ENCODE results near the gene TJP1. TPM values are rescaled to one million over a fixed set of nuclear protein-coding genes. Genes with fewer than 3 reads are reported as not detected.
"Not testable (repeated sequence)": the region's sequence is repeated elsewhere in the genome, so short reads cannot be mapped to it uniquely, and the experiment has no call there.

The TJP1 gene
- total RNA-seq, 1 experiment from 2014 or later, result 19.5 TPM

GRCh38 chr15:29669823-29670222 lies 152.4 kb downstream of the TJP1 start:
- in situ Hi-C loops (cut with HindIII; ENCODE audit: low pct_unique_long_range_greater_than_20kb, low sequenced_read_pairs), result no loop called here
- DNase-seq (ENCODE audit: low read depth, low spot score), result no peak

DNA sequence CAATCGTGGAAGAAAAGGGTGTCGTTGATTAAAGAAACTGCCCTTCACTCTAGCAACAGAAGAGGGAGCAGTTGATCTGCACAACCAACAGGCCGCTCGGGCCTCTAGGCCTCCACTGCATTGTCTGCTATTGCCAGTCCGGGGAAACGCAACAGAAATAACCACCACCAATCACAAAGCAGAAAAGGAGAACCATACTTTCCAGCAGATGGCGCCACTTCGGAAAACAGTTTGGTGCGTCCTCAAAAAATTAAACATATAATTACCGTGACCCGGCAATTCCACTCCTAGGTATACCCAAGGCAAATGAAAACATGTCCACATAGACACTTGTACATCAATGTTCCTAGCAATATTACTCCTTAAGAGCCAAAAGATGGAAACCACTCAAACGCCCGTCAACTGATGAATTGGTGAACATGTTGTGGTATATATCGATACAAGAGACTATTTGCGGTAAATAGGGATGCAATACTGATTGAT lies 154.1 kb downstream of the TJP1 start:
- in situ Hi-C loops (cut with HindIII; ENCODE audit: low pct_unique_long_range_greater_than_20kb, low sequenced_read_pairs), result no loop called here
- DNase-seq (ENCODE audit: low read depth, low spot score), result peak; percentile 93

DNA sequence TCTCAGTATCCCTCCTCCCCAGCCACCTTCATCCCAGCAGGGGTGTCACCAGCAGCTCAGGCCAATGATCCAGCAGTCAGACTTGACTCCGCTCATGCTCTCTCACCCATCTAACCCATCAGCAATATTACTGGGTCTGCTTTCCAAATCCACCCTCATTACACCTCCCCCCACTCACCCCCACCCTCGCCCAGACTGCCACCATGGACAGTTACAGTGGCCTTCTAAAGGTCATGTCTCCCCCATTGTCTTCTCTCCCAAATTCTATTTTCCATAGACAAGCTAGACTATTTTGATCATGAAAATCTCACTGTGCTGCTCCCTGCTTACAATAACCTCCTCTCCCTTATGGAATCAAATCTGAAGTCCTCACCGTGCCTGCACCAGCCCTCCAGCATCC lies 156.0 kb downstream of the TJP1 start:
- in situ Hi-C loops (cut with HindIII; ENCODE audit: low pct_unique_long_range_greater_than_20kb, low sequenced_read_pairs), result no loop called here
- no peak for DNase-seq (ENCODE audit: low read depth, low spot score)

- no peak for DNase-seq (ENCODE audit: low read depth, low spot score)
- in situ Hi-C loops (cut with HindIII; ENCODE audit: low pct_unique_long_range_greater_than_20kb, low sequenced_read_pairs), result no loop called here
These were observed 156.7 kb downstream of the TJP1 start for GRCh38 chr15:29665444-29666003.

GRCh38 chr15:29664406-29664805 lies 157.9 kb downstream of the TJP1 start:
- no peak for DNase-seq (ENCODE audit: low read depth, low spot score)
- in situ Hi-C loops (cut with HindIII; ENCODE audit: low pct_unique_long_range_greater_than_20kb, low sequenced_read_pairs), result no loop called here

- in situ Hi-C loops (cut with HindIII; ENCODE audit: low pct_unique_long_range_greater_than_20kb, low sequenced_read_pairs); DNase-seq (ENCODE audit: low read depth, low spot score): not testable (repeated sequence)
These were observed 164.8 kb downstream of the TJP1 start for GRCh38 chr15:29657476-29657817.

DNA sequence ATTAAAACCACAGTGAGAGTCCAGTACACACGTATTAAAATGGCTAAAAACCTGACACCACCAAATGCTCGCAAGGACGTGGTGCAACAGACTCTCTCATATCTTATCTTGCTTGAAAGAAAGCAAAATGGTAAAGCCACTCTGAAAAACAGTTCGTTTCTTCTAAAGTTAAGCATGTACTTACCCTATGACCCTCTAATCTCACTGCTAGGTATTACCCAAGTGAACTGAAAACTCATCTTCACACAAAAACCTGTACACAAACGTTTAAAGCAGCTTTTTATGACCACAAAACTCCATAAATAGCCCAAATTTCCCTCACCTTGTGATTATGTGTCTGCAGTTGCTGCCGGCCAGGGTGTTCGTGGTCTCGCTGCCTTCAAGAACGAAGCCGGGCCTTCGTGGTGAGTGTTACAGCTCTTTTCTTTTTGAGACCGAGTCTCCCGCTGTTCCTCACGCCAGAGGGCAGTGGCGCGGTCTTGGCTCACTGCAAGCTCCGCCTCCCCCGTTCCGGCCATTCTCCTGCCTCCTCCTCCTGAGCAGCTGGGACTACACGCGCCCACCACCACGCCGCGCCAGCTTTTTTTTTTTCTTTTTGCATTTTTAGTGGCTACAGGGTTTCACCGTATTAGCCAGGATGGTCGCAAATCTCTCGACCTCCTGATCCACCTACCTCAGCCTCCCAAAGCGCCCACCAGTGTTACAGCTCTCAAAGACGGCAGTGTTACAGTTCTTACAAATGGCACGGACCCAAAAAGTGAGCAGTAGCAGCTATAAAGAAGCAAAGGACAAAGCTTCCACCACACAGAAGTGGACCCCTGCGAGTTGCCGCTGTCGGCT lies 165.4 kb downstream of the TJP1 start:
- in situ Hi-C loops (cut with HindIII; ENCODE audit: low pct_unique_long_range_greater_than_20kb, low sequenced_read_pairs), result no loop called here
- DNase-seq (ENCODE audit: low read depth, low spot score), result no peak

DNA sequence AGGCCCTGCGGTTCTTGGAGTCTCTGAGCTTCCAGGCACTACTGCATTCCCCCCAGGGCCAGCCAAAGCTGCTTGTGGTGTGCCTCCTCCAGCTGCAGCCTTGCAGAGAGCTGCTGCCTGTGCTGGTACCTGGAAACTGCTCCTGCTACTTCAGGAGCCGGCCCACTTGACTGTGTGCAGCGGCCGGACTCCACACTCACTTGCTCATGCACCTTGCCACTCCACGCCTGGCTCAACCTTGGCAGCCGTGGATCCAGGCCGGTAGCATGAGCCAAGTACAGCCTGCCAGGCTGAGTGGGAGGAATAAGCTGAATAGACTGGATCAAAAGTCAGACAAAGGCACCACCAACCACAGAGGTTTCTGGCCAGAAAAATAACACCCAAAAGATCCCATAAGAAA lies 169.7 kb downstream of the TJP1 start:
- DNase-seq (ENCODE audit: low read depth, low spot score), result no peak
- in situ Hi-C loops (cut with HindIII; ENCODE audit: low pct_unique_long_range_greater_than_20kb, low sequenced_read_pairs), result no loop called here

- DNase-seq (ENCODE audit: low read depth, low spot score), result no peak
- in situ Hi-C loops (cut with HindIII; ENCODE audit: low pct_unique_long_range_greater_than_20kb, low sequenced_read_pairs), result no loop called here
These were observed 170.6 kb downstream of the TJP1 start for GRCh38 chr15:29651476-29652233.

Small RNA genes within 50 kb of the gene (small RNA-seq; reads per million reads assigned to genes)
- 0 reads per million in 2 experiments for gene HMGN2P5

Data from SK-MEL-5 (cell line).